Activated CD8-positive, alpha-beta T cell treated with anti-CD3 and anti-CD28 coated beads for 36 hours (primary cell): ENCODE results near the gene NLGN3. TPM values are rescaled to one million over a fixed set of nuclear protein-coding genes. Genes with fewer than 3 reads are reported as not detected.

Experiments used
- ATAC-seq: fragments of 200-7000 bp; cut with Tn5 transposase; one replicate; pipeline ENCODE4 v1.10.0; 2021; ENCODE audit warnings: mild to moderate bottlenecking, moderate library complexity
- CTCF ChIA-PET: fragments of 350-600 bp; sonication (Branson Sonifier 250); formaldehyde crosslinking; loops from one replicate; lab custom pipeline; 2021; ENCODE audit warnings: antibody characterized with exemption; lab: Charles Lee
- POLR2A ChIA-PET: fragments of 350-600 bp; sonication (Branson Sonifier 250); formaldehyde crosslinking; loops from one replicate; lab custom pipeline; 2021; ENCODE audit warnings: antibody characterized with exemption; lab: Charles Lee
- DNase-seq: peaks from one replicate; pipeline ENCODE4 v3.0.0-alpha.2; 2020
- H3K27ac Mint-ChIP-seq: one replicate; pipeline ENCODE4 v1.8.0; 2021; ENCODE audit warnings: mild to moderate bottlenecking, mixed read lengths
- H3K27me3 Mint-ChIP-seq: one replicate; pipeline ENCODE4 v1.8.0; 2021; ENCODE audit warnings: mixed read lengths
- H3K36me3 Mint-ChIP-seq: one replicate; pipeline ENCODE4 v1.8.0; 2021; ENCODE audit warnings: low read depth, mixed read lengths
- H3K4me1 Mint-ChIP-seq: one replicate; pipeline ENCODE4 v1.8.0; 2021; ENCODE audit warnings: low read depth, mixed read lengths
- H3K4me3 Mint-ChIP-seq: one replicate; pipeline ENCODE4 v1.8.0; 2021; ENCODE audit warnings: mild to moderate bottlenecking, moderate library complexity, mixed read lengths
- H3K9me3 Mint-ChIP-seq: one replicate; pipeline ENCODE4 v1.8.0; 2021; ENCODE audit warnings: mixed read lengths
- CTCF ChIP-seq: fragments of 200-600 bp; IDR thresholded peaks from one replicate; pipeline ENCODE4 v1.8.0; 2022; ENCODE audit warnings: antibody characterized with exemption, mild to moderate bottlenecking
- intact Hi-C: fragments of 100-400 bp; cut with micrococcal nuclease; formaldehyde crosslinking; loops from one replicate; pipeline ENCODE4 v1.10.0; 2022
- total RNA-seq, 2 experiments: library from RNA; stranded (reverse); gene quantifications; one replicate each; pipeline ENCODE4 v1.2.3, GENCODE V29; 2021

NLGN3 gene
- total RNA-seq, 2 experiments from 2014 or later = 0.54 to 0.63 TPM

- Mint-ChIP-seq H3K27ac (peak within 1 kb of the TSS; percentile 99), H3K4me1 (peaks cover 52% of the 10 kb centered on the region), H3K4me3 (peak within 1 kb of the TSS; percentile 88), H3K9me3 (no peaks in the 10 kb centered on the region), H3K27me3 (no peaks in the 10 kb centered on the region), H3K36me3 (peaks cover 71% of the 10 kb centered on the region)
- CTCF ChIA-PET = interaction anchor here (0.9 kb wide), 1 partner anchor 23 kb away, joined by 3 read pairs; no protein-coding TSS in a partner anchor
- DNase-seq (peak; percentile 54), ATAC-seq (peak; percentile 53)
- TF ChIP-seq CTCF = no peak
- POLR2A ChIA-PET = interaction anchor here (1.7 to 2.1 kb wide), 2 partner anchors 10 to 12 kb away, joined by 5 to 9 read pairs; partner anchors contain the start of genes FOXO4 and MED12
- intact Hi-C loops = loop anchor here (10.0 kb wide), 2 partner anchors 148 to 428 kb away; partner anchors contain the start of genes OGT and ZMYM3
Observed at GRCh38 chrX:71106427-71106826, 38.2 kb upstream of the NLGN3 start, which contains the start of gene CXorf65. TSS of gene CXorf65 (minus strand) at chrX:71106740. CDS start at chrX:71106556, 184 bp downstream.

- ChIA-PET CTCF (no interaction called here), POLR2A (interaction anchor here (0.7 kb wide), 1 partner anchor 11 kb away, joined by 3 read pairs; the partner anchor contains the start of gene MED12)
- no peak for DNase-seq
- Mint-ChIP-seq H3K27me3 (no peaks in the 10 kb centered on the region), H3K36me3 (peaks cover 71% of the 10 kb centered on the region), H3K4me3 (peak overlapping the region; percentile 88), H3K9me3 (no peaks in the 10 kb centered on the region), H3K27ac (peak overlapping the region; percentile 99), H3K4me1 (peaks cover 50% of the 10 kb centered on the region)
- intact Hi-C loops = loop anchor here (10.0 kb wide), 2 partner anchors 148 to 428 kb away; partner anchors contain the start of genes OGT and ZMYM3
- no peak for ATAC-seq
- TF ChIP-seq CTCF = no peak
Observed at GRCh38 chrX:71107245-71107644, 37.4 kb upstream of the NLGN3 start.

- POLR2A ChIA-PET = interaction anchor here (0.7 to 1.0 kb wide), 3 partner anchors 9 to 20 kb away, joined by 3 to 4 read pairs (median 3); partner anchors contain the start of gene MED12
- peak; percentile 24 for ATAC-seq
Observed at GRCh38 chrX:71107762-71108360, 36.8 kb upstream of the NLGN3 start.

DNA sequence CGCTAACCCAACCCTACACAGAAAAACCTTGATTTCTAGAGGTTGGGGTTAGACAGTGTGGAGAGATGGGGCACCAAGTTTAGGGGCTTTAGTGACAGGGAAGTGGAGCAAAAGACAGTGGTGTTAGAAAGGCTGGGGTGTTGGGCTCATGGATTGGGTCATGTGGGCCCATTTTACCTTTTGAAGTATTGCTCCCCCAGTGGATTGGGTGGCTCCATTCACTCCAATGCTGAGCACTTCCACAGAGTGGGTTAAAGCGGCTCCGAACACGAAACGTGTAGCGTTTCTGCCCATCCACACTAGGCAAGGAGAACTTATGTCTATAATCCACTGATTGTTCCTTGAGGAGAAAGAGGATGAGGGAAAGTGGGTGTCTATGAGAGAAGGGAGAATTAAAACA is 35.6 kb upstream of the NLGN3 start:
- Mint-ChIP-seq H3K4me3 (peak overlapping the region; percentile 88), H3K9me3 (no peaks in the 10 kb centered on the region), H3K4me1 (peaks cover 43% of the 10 kb centered on the region), H3K27ac (peak overlapping the region; percentile 99), H3K27me3 (no peaks in the 10 kb centered on the region), H3K36me3 (peaks cover 67% of the 10 kb centered on the region)
- TF ChIP-seq CTCF = no peak
- POLR2A ChIA-PET = interaction anchor here (1.0 kb wide), 1 partner anchor 19 kb away, joined by 4 read pairs; no protein-coding TSS in a partner anchor
- no peak for DNase-seq
- CTCF ChIA-PET = interaction anchor here (1.7 kb wide), 1 partner anchor 8 kb away, joined by 6 read pairs; no protein-coding TSS in a partner anchor
- ATAC-seq = no peak
- intact Hi-C loops = loop anchor here (10.0 kb wide), 2 partner anchors 146 to 426 kb away; partner anchors contain the start of genes OGT and ZMYM3

More at GRCh38 chrX:71107762-71108360, 36.8 kb upstream of the NLGN3 start:
- CTCF ChIA-PET = no interaction called here
- no peaks in the 10 kb centered on the region for H3K9me3 Mint-ChIP-seq
- peaks cover 71% of the 10 kb centered on the region for H3K36me3 Mint-ChIP-seq
- H3K4me1 Mint-ChIP-seq = peaks cover 48% of the 10 kb centered on the region
- peak; percentile 69 for DNase-seq
- peak overlapping the region; percentile 88 for H3K4me3 Mint-ChIP-seq
- H3K27me3 Mint-ChIP-seq = no peaks in the 10 kb centered on the region
- intact Hi-C loops = loop anchor here (10.0 kb wide), 2 partner anchors 147 to 427 kb away; partner anchors contain the start of genes OGT and ZMYM3
- H3K27ac Mint-ChIP-seq = peak overlapping the region; percentile 99
- TF ChIP-seq CTCF = no peak
